Uterus (tissue), 2 donors: ENCODE data around the gene USF1.

Source experiments
- POLR2A ChIP-seq, 2 donors: fragments of 450-650 bp; IDR thresholded peaks; one replicate each; pipeline ENCODE4 v1.6.1; 2016; ENCODE audit warnings: antibody characterized with exemption in 2 of 2, mild to moderate bottlenecking in 1 of 2, moderate library complexity in 1 of 2
- TF ChIP-seq, protein P1 (sequence below), 4 experiments: fragments of 200-600 bp in 2 of 4; fragments of 450-650 bp in 2 of 4; sonication (generic) in 2 of 4; IDR thresholded peaks; one replicate each; pipeline ENCODE4 v1.5.1; 2016 to 2019; ENCODE audit warnings: antibody characterized with exemption in 4 of 4, mild to moderate bottlenecking in 2 of 4, moderate library complexity in 1 of 4

GRCh38 chr1:161046605-161047228 is 940 bp upstream of the USF1 start:
- no peak for TF ChIP-seq POLR2A (IDR thresholded peaks at IDR 0.05)
- TF ChIP-seq, protein P1, sequence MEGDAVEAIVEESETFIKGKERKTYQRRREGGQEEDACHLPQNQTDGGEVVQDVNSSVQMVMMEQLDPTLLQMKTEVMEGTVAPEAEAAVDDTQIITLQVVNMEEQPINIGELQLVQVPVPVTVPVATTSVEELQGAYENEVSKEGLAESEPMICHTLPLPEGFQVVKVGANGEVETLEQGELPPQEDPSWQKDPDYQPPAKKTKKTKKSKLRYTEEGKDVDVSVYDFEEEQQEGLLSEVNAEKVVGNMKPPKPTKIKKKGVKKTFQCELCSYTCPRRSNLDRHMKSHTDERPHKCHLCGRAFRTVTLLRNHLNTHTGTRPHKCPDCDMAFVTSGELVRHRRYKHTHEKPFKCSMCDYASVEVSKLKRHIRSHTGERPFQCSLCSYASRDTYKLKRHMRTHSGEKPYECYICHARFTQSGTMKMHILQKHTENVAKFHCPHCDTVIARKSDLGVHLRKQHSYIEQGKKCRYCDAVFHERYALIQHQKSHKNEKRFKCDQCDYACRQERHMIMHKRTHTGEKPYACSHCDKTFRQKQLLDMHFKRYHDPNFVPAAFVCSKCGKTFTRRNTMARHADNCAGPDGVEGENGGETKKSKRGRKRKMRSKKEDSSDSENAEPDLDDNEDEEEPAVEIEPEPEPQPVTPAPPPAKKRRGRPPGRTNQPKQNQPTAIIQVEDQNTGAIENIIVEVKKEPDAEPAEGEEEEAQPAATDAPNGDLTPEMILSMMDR (IDR thresholded peaks at IDR 0.05) = no peak
